T-helper 22 cell (primary cell): Measurements from ENCODE around the gene CCNL1.

ENCODE experiments used
- DNase-seq: peaks from one replicate; pipeline ENCODE4 v3.0.0-alpha.2; 2020; ENCODE audit warnings: low read depth

Gene CCNL1

DNA sequence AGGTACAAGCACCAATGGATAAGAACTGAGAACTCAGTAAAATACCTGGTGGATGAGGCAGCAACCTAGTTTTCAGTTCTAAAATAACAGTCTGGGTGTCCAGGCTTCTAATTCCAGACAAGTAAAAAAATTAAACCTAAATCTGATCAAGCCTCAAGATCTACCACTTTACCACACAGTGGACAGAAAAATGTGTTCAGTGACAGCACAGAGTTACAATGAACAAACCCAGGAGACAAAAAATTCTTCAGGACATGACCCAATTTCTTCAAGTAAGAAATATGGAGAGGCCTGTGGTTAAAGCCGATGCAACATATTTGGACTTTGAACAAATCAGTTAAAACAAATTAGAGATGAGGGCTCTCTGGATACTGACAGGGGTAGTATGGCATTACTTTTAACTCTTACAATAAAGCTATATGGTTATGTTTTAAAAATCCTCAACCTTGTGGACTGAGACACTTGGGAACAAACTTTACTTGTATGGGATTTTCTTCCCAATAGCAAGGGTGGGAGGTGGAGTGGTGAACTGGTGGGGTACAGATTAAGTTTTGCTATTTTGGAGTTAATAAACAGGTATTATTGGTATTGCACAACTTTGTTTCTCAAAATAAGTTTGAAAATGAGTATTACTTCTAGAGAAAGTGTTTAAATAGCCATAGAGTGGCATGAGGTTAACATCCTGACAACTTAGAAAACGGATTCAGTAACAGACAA, 14.2 kb downstream of the CCNL1 start:
- DNase-seq = no peak

DNA sequence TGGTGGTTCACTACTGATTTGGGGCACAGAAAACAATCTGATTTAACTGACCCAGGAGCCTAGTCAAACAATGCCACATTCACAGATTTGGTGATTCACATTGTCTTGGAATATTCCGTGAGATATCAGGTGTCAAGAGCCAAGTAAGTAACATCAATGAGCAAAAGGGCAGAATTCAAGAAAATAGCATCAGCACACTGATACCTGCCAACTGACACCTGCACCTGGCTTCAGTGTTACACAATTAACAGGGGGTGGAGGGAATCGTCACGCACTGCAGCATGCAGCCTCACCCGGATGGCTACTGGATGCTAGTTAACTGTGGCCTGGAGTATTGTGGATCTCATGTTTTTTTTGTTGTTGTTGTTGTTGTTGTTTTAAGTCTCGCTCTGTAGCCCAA, 17.6 kb downstream of the CCNL1 start:
- DNase-seq = no peak

DNA sequence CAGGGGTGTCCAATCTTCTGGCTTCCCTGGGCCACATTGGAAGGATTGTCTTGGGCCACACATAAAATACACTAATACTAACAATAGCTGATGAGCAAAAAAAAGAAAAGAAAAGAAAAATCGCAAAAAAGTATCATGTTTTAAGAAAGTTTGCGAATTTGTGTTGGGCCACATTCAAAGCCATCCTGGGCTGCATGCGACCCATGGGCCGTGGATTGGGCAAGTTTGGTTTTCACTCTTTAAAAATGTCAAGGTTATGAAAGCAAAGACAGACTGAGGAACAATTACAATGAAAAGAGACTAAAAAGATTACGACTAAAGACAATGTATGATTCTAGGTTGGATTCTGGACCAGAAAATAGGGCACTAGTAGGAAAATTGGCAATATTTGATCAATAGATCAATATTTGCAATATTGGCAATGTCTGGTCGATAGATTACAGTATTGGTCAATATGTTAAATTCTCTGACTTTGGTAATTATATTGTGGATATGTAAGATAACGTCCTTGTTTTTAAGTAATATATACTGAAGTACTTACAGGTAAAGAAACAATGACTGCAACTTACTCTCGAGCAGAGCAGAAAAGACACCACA, 19.9 kb downstream of the CCNL1 start:
- DNase-seq = no peak

DNA sequence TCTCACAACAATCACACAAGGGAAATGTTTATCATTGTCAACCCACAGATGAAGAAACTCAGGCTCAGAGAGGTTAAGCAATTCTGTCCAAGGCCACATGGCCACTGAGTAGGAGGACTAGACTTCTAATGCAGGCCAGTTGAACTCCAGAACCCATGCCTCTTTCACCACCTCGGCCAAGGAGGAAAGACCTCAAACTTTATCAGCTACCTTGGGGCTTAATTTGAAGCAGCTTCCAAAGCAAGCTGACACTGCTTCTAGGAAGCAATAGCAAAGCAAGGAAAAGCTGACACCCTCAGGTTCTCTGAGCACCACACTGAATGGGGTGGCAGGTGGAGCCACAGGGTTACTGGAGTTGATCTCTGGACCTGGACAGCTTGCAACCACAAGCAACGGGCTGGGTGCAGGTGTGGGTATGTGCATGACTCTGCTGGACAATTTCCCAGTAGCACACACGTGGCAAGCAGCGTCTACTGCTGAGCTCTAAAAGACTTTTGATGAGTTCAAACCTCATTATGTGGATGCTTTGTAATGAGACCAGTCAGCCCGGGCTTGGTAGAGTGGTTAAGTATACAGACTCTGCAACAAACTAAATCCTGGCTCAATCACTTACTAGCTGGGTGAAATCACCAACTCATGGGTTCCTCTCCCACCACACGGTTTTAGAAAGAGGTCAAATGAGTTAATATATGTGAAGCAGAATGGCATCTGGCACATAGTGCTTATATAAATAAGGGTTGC, 23.1 kb downstream of the CCNL1 start:
- DNase-seq = no peak

DNA sequence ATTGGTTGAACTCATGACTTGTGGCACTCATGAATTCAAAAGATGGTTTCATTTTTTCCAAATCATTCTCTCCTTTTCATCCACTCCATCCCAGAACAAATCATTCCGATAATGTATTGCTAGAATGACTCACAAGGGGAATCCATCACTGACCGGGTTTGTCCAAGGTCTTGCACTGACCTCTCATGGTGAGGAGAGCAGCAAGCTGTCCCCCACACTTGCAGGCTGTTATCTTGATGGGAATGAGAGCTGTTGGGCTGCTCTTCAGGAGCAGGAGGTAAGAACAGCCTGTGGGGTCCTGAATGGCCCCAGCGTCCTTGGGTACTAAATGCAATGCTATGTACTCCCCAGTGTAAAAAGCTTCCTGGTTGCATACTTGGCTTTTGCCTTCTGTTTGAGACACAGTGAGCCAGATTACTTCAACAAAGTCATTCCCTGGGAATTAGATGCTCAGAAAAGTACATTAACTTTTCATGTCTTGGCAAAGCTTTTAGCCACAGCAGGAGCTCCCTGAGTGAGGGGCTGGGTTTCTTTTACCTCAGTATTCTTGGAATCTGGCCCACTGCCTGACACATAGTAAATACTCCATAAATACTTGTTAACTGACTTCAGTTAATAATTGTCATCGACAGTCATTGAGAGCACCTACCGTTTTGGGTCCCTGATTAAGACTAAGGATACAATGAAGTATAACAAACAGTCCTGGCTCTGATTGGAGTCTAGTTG, 24.1 kb downstream of the CCNL1 start:
- no peak for DNase-seq

DNA sequence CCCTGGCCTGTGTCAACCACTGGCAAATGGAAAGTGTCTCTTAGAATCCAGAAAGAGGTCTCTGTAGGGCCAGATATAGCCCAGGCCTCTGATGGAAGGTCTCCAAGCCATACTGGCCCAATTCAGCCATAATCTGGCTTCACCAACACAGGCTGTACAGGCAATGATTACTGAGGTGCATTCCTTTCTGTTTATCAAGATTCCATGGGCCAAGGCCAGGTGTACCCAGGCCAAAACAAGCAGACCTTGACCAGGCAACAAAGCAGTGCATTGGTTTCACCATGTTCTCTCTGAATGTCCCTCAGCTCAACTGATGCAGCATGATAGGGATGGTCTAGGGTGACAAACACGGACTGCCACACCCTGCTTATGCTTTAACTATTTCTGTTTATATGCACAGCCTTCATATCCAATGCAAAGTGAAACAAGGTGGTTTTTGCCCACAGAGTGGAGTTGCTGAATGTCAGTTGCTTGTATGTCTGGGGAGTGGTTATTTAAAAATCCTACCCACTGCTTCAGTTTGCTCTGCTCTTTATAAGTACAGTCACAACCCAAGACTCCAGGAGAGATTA, 25.2 kb downstream of the CCNL1 start:
- no peak for DNase-seq

DNA sequence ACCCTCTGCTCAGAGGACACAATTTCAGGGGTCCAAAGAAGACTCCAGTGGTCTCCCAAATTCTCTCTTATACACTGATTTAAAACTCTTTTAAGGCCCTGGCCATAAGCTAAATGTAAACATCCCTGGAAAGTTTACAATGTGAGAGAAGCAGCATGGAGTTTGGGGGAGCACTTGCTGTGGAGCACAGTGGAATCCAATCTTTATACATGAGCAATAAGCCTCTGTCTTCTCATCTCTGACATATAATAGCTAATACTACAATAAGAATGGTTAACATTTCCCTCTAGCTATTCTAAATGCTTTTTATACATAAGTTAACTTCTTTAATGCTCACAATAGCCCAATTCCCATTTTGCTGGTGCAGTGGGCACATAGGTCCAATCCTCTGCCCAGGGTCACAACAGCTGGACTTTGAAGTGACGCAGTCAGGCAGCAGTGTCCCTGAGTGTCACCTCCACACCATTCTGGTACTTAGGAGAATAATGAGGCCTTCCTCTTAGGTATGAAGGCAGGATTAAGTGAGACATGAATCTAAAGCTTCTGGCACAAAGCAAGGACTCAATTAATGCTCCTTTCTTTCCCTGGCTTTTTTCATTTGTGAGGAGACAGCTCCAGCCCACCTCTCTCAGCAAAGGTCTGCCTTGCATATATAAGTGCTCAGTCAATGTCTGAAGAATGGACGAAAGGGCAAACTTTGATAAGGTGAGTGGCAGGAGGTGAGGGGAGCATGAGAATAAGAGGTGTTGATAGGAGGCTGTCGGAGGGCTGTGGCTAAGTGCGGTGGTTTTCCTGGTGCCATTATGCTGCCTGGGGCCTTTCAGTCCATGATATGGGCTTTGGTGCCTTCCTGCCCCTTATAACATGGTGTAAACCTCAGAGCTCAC, 26.3 kb downstream of the CCNL1 start:
- DNase-seq = no peak

DNA sequence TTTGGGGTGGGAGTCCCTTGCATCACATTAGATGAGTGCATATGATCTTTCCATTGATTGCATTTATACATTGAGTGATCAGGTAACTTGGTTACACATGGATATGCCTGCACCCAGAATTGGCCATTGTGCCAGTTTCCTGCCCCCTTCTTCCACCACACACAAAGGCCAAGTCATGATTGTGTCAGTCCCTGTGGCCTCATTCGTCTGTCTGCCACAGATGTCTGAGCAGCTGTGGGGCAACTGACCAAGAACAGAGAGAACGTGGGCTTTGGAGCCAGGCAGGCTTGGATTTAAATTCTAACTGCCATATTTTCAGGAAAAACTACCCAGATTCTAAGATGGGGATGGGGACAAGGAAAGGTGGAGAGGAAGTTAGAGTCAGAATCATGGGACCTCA, 27.0 kb downstream of the CCNL1 start:
- no peak for DNase-seq

DNA sequence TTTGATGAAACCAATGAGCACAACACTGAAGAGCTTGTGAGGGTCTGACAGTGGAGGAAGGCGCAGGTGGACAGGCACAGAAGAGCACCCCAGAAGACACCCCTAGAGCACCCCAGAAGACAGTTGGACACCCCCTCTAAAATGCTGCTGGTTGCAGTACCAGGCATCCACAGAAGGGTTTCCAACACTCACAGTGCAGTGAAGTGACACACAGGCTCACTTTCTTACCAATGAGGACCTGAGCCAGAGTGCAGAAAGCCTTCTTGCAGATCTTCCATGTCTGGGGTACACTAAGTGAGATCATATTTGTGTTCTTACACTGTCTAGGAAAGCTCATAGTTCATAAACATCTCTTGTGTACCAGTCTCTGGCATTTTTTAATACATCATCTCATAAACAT, 27.6 kb downstream of the CCNL1 start:
- no peak for DNase-seq

DNA sequence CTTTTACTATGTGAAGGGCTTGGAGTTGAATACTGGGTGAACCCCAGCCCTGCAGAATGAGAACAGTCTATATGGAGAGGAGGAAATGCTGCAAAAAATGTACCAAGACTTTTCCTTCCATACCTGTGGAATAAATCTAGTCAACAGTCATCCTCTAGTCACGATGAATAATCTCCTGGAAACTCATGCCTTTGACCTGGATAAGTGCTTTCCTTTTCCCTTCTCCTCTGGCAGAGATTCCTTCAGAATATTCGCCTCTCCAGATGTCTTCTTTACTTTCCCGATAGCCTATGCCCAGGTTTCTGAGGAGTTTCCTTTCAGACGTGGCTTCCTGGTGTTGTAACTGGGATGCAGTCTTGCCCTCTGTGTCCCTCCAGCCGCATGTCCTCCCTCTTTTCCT, 28.1 kb downstream of the CCNL1 start:
- no peak for DNase-seq

DNA sequence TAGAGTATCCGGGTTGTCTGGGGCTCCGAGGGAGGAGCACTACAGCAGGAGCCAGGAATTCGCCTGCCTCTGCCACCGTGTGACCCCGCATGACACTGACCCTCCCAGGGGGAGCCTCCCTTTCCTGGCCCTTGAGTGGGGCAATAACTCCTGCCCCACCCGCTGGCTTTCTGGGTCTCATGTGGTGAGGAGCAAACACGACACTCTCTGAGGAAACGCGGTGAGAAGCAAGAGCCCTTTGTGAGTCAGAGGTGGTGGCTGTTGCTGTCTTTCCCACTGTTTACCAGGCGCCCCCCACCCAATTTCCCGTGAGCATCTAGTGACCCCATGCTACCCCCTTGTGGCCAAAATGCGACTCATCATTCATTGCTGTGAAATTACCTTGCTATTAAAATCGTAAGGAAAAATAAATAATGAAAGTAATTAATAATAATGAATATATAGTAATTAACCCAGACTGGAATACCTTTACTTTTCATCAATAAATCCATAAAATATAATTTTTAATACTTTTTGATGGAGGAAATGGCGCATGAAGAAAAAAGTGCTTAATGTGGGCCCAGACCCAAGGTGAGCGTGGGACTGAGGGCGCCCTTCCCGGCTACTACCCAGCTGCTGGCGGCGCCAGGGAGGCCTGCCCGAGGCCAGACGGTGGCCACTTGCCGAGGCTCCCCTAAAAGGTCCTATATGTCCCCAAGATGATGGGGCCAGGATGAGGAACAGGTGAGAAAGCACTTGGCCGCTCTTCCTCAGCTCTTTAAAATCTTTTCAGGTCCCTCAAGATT, 29.3 kb downstream of the CCNL1 start:
- peak; percentile 83 for DNase-seq

DNA sequence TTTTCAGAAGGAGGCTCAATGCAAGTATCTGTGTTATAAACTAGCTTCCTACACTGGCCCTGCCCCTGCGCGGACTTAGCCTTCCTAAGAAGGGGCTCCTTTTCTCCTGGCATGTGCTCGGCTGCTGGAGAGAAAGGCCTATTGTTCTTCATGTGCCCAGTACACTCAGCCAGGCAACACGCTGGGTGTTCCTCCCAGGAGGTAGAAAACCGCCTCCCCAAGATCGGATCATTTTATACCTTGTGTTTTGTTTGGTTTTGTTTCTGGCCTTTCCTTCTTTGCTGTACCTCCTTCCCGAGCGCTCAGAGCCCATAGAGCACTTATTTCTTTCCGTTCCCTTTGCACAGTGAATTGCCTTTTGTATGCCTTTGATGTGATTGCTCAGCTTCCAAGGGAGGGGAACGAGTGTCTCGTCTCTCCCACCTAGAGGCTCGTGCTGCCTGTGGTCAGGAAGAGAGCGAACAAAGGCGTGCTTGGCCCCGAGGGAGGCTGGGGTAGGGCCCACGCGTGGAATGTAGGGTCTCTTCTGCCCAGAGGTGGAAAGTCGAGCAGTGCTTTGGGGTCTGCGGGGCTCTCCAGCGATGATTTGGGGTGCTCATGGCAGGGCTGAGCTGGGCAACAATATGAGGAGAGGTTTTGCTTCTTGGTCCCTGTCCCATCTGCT, 30.0 kb downstream of the CCNL1 start:
- DNase-seq = peak; percentile 30

DNA sequence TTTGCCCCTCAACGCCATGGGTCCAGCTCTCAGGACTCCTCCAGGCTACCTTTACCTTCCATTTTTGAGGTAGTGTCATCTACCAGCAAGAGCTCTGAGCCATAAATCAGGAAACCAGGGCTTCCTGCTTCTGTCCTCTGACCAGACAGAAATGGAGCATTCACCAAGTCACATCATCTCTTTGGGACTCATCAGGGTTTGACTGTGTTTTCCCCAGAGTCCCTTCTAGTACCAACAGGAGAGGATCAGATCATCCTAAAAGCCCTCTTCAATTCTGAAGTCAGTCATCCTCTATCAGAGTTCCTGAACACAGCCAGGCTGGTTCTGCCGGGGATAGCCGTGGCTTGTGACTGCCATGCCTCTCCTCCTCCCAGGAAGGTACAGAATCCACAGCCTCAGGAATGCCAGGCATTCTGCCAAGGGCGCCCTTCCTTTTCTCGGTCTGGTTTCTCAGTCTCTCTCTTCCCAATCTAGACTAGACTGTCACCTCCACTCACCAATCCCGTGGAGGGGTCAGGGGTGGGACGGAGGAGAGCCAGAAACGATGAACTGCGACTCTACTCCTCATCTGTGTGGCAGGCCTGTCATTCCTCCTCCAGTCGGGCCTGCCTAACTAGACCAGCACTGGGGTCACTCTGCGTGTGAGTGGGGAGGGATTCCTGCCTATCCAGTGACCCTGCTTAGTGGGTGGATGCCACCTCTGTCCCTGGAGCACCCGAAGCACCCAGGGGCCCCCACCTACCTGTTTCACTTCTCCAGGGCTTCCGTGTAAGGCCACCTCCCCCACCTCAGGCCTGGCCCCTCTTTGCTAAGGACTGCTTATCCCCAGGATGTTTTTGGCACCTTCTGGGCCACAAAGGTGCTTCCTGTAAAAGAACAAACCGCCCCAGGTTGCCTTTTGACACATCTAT, 30.9 kb downstream of the CCNL1 start:
- DNase-seq = peak; percentile 13

DNA sequence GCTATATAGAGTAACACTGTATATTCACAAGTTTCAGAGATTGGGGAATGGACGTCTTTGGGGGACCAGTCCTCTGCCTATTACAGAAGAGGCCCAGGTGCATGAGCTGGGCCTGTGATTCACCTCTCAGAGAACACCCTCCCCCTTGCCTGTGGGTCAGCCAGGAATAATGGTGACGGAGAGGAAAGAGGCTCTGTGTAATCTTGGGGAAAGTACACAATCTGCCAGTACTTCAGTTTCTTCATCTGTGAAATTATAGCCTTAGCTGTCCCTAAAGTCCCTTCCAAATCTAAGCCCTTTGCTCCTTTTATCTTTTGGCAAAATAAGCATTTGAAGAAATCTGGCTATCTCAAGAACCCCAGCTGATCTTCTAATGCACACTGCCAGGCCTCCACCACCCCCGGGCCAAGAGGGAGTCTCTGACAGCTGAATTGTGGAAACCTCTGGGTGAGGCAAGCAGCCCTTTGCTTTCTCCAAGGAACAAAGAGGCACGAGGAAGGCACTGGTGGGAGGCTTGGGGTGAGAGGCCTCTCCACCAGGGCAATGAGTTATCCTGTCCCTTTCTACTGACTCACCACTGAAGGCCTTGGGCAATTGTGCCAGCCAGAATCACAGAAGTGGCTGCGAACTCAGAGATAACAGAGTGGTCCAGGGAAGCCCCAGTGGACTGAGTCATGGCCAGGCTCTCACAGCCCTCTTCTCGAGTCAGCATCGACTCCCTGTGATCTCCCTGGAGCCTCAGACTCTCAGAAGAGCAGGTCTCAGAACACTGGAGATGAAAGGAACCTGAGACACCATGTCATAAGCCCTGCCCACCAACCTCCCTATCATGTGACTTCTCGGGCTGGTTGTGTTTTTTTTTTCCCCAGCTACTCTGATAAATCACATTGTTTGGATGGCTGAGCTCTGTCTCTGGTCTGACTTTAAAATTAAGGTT, 31.8 kb downstream of the CCNL1 start:
- DNase-seq = peak; percentile 75

DNA sequence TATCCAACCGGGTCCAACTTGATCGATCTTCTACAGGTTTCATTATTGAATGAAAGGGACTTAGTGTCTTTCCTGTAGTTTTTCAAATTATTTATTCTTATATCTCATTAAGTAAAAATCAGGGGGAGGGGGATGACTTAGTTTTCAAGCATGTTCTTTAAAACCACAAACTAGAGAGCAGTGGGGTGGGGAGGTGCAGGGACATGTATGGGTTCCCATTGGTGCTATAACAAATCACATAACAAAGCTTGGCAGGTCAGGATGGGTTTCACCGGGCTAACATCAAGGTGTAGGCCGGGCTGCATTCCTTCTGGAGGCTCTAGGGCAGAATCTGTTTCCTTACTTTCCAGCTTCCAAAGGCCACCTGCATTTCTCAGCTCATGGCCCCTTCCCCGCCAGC, 32.7 kb downstream of the CCNL1 start:
- DNase-seq = no peak

DNA sequence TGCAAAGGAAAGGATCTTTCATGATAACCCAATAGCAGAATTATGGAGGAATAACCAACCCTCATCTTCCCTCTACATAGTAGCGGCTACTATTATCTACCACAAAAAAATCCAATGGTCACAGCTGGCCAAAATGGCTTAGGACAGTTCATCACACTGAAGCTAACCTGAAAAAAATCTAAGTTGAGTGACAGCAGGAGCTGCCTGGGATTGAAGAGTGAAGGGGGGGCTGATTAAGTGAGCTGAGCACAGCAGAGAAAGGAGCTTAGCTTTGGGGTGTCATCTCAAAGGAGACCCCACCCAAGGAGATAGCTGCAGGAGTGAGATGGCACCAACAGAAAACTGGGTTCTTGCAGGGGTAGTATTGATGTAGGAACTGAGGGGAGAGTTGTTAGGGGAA, 33.6 kb downstream of the CCNL1 start:
- DNase-seq = no peak

DNA sequence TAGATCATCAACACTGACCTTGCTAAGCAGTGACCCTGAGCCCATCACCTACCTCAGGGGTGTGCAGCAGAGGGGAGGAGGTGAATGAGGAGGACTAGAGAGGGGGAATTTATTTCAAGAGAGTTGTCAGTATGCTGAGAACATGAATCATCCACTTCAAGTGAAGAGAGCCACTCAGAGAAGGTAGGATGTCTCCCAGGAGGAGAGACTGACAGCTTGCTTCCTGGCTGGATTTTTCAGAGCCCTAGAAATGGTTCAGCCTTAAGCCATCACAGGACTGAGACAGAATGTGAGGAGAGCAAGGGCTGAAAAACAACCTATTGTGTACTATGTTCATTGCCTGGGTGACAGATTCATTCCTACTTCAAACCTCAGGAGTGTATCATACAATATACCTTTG, 34.8 kb downstream of the CCNL1 start:
- no peak for DNase-seq

DNA sequence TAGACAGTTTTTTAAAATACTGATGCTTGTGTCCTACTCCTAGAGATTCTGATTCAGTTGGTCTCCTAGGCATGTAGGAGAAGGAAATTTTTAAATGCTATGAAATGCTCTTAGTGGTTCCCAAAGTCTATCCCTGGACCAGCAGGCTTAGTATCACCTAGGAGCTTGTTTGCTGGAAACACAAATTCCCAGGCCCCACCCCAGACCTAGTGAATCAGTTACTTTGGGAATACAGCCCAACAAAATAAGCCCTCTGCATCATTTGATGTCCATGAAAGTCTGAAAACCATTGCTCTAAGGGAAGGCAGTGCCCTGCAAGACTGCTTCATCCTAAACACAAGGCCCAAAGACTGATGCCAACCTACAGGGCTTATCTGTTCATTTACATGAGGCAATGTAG, 36.3 kb downstream of the CCNL1 start:
- no peak for DNase-seq
